ENCODE results near the gene MAST4. TPM values are rescaled to one million over a fixed set of nuclear protein-coding genes. Genes with fewer than 3 reads are reported as not detected.
A peak's percentile ranks its signal among the peaks of the same experiment; 100 is the strongest.

The MAST4 gene
- polyA plus RNA-seq, 1 experiment = 4.0 TPM

DNA sequence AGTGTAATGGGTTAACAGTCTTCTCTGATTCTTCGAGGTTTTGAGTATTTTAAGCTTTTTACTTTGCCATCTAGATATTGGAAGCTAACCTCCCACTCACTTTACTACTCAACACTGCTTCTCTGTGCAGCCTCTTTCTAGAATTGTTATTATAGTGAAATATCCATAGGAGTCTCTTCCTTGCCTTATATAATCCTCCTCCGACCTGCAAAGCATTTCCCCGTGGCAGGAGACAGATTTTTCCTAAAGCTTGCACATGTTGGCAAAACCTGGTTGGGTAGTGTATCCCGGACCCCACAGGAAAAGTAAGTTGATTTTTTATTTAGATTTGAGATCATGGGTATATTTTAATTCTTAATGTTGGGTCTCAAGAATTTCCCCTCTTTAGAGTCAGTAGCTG lies 351.3 kb downstream of the MAST4 start:
- Histone ChIP-seq H3K4me3 (ENCODE audit: low read depth, low read length) (no peak overlapping the region), H3K36me3 (ENCODE audit: control insufficient read depth, insufficient read depth, low read length) (no peaks in the 10 kb centered on the region), H3K27me3 (ENCODE audit: control insufficient read depth, insufficient read depth, low read length) (peaks cover 3% of the 10 kb centered on the region; the same call in 1 of the 2 replicates)
- ChIA-PET CTCF (no interaction called here), POLR2A (no interaction called here)
- TF ChIP-seq, protein P1, sequence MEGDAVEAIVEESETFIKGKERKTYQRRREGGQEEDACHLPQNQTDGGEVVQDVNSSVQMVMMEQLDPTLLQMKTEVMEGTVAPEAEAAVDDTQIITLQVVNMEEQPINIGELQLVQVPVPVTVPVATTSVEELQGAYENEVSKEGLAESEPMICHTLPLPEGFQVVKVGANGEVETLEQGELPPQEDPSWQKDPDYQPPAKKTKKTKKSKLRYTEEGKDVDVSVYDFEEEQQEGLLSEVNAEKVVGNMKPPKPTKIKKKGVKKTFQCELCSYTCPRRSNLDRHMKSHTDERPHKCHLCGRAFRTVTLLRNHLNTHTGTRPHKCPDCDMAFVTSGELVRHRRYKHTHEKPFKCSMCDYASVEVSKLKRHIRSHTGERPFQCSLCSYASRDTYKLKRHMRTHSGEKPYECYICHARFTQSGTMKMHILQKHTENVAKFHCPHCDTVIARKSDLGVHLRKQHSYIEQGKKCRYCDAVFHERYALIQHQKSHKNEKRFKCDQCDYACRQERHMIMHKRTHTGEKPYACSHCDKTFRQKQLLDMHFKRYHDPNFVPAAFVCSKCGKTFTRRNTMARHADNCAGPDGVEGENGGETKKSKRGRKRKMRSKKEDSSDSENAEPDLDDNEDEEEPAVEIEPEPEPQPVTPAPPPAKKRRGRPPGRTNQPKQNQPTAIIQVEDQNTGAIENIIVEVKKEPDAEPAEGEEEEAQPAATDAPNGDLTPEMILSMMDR (IDR thresholded peaks at IDR 0.05; ENCODE audit: insufficient read depth, low read depth, low read length) = no peak
- DNase-seq (ENCODE audit: low read depth) = no peak

DNA sequence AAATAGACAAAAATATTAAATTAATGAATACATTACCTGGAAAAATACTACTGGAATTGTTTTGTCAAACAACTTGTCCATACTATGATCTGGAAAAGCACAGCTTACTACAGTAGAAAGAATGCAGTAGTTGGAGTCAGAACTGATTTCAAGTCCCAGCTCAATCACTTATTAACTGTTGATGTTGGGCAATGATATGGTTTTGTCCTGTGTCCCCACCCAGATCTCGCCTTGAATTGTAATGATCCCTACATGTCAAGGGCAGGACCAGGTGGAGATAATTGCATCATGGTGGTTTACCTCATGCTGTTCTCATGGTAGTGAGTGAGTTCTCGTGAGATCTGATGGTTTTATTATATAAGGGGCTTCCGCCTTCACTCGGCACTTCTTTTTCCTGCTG lies 352.9 kb downstream of the MAST4 start:
- no peak for DNase-seq (ENCODE audit: low read depth)
- ChIA-PET CTCF (no interaction called here), POLR2A (no interaction called here)
- Histone ChIP-seq H3K36me3 (ENCODE audit: control insufficient read depth, insufficient read depth, low read length) (no peaks in the 10 kb centered on the region), H3K4me3 (ENCODE audit: low read depth, low read length) (no peak overlapping the region), H3K27me3 (ENCODE audit: control insufficient read depth, insufficient read depth, low read length) (peaks cover 3% of the 10 kb centered on the region; the same call in 1 of the 2 replicates)
- TF ChIP-seq, protein P1 (IDR thresholded peaks at IDR 0.05; ENCODE audit: insufficient read depth, low read depth, low read length) = no peak

DNA sequence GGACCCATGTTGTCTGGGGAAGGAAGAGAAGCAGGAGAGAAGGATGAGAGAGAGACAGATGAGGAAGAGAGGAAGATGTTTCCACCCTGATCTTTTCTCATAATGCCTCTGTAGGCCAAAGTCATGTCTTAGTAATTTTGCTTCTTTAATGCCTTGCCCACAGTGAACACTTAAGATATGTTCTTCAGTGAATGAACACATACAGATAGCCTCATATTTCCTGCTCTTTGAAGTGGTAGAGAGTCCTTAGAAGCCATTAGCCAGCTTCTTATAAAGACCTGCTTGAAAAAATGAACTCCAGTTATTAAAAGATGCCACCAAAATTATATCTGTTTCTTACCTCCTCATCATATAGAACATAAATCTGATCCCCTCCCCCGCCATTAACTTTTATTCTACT lies 356.0 kb downstream of the MAST4 start:
- TF ChIP-seq, protein P1 (IDR thresholded peaks at IDR 0.05; ENCODE audit: insufficient read depth, low read depth, low read length) = no peak
- H3K4me3 ChIP-seq (ENCODE audit: low read depth, low read length) = no peak overlapping the region
- POLR2A ChIA-PET = no interaction called here

DNA sequence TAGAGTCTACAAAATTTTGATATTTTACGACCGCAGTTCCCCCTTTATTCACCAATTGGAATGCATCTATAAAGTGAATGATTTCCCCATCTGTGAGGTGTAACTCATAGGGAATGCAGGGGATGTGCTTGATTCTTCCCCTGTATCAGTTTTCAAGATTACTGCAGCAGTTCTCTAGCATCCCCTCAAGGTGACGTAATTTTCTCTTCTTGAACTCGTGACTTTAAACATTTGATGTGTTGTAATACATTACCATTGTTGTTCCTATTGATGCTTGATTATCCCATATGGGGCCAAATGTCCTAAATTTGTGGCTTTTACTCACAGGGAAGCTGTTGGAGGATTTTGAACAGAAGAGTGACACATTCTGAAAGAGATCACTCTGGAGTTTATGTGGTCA lies 360.2 kb downstream of the MAST4 start:
- ChIA-PET POLR2A (no interaction called here), CTCF (no interaction called here)
- H3K36me3 ChIP-seq (ENCODE audit: control insufficient read depth, insufficient read depth, low read length) = no peaks in the 10 kb centered on the region
- TF ChIP-seq, protein P1 (IDR thresholded peaks at IDR 0.05; ENCODE audit: insufficient read depth, low read depth, low read length) = no peak
- no peak for DNase-seq (ENCODE audit: low read depth)
- H3K4me3 ChIP-seq (ENCODE audit: low read depth, low read length) = no peak overlapping the region
- no peaks in the 10 kb centered on the region; the same call in 1 of the 2 replicates for H3K27me3 ChIP-seq (ENCODE audit: control insufficient read depth, insufficient read depth, low read length)

More for the DNA sequence above, 356.0 kb downstream of the MAST4 start:
- H3K27me3 ChIP-seq (ENCODE audit: control insufficient read depth, insufficient read depth, low read length) = no peaks in the 10 kb centered on the region; the same call in 1 of the 2 replicates
- CTCF ChIA-PET = no interaction called here
- DNase-seq (ENCODE audit: low read depth) = no peak
- H3K36me3 ChIP-seq (ENCODE audit: control insufficient read depth, insufficient read depth, low read length) = no peaks in the 10 kb centered on the region

DNA sequence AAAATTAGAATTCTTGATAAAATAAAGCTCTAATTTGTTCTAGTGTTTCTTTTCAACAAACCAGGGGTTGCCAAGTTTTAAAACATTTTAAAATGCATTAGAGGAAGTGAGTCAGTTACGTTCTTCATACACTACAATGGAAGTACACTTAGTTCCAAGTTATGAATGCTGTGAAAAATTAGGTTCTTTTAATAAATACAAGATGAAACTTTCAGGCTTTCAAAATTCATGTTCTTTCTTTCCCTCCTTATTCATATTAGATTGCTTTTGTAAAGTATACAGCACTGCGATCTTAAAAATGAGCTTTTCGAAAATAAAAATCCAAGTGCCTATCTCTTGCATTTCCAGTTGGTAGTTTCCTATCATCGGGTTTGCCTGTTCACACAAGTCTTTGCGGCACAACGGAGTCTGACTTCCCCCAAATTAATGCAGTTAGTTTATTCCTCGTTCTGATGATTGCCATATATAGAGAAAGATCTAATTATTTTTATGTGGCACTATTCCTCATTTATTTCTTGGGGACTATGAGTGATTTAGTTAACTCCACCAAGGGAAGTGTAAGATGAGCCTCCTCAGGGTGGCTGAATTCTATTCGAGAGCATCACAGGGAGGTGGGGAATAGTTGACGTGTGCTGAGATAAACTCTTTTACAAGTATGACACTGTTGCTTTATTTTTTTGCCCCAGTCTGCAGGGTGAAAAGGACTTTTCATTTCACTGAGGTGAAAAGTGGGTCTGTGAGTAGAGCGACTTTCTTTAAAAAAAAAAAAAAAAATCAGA lies 362.2 kb downstream of the MAST4 start:
- ChIA-PET POLR2A (no interaction called here), CTCF (interaction anchor here (0.8 to 3.1 kb wide), 5 partner anchors 28 to 191 kb away, joined by 3 to 12 read pairs (median 3); no protein-coding TSS in a partner anchor)
- DNase-seq (ENCODE audit: low read depth) = no peak
- no peaks in the 10 kb centered on the region for H3K27me3 ChIP-seq (ENCODE audit: control insufficient read depth, insufficient read depth, low read length)
- peak overlapping the region; percentile 50 for H3K4me3 ChIP-seq (ENCODE audit: low read depth, low read length)
- TF ChIP-seq, protein P1 (IDR thresholded peaks at IDR 0.05; ENCODE audit: insufficient read depth, low read depth, low read length) = no peak
- no peaks in the 10 kb centered on the region for H3K36me3 ChIP-seq (ENCODE audit: control insufficient read depth, insufficient read depth, low read length)

Measured in BJ (cell line).